Activated CD4-positive, alpha-beta T cell treated with anti-CD3 and anti-CD28 coated beads, Interleukin-2, amount 50 U/mL, for 1 hour (primary cell): ENCODE results near the gene CBLB.

Experiments used
- DNase-seq: peaks from one replicate; pipeline ENCODE4 v3.0.0-alpha.2; 2020

CBLB gene

GRCh38 chr3:105676621-105677300, 192.1 kb downstream of the CBLB start:
- DNase-seq, result no peak

GRCh38 chr3:105674437-105675065, 194.3 kb downstream of the CBLB start:
- DNase-seq, result no peak

GRCh38 chr3:105672996-105673395, 195.8 kb downstream of the CBLB start:
- DNase-seq, result no peak

- DNase-seq, result no peak
Measured at GRCh38 chr3:105662306-105662705, 206.5 kb downstream of the CBLB start.

GRCh38 chr3:105661461-105661860, 207.4 kb downstream of the CBLB start:
- no peak for DNase-seq

GRCh38 chr3:105656651-105657504, 211.9 kb downstream of the CBLB start:
- DNase-seq, result no peak

GRCh38 chr3:105653868-105654267, 214.9 kb downstream of the CBLB start:
- no peak for DNase-seq

- DNase-seq, result no peak
Measured at GRCh38 chr3:105653166-105653565, 215.6 kb downstream of the CBLB start.

GRCh38 chr3:105649480-105649879, 219.3 kb downstream of the CBLB start:
- DNase-seq, result no peak

- no peak for DNase-seq
Measured at GRCh38 chr3:105647047-105647446, 221.8 kb downstream of the CBLB start.

GRCh38 chr3:105639131-105639530, 229.7 kb downstream of the CBLB start:
- no peak for DNase-seq

- DNase-seq, result no peak
Measured at GRCh38 chr3:105634708-105635107, 234.1 kb downstream of the CBLB start.

GRCh38 chr3:105629718-105630117, 239.1 kb downstream of the CBLB start:
- no peak for DNase-seq

GRCh38 chr3:105626739-105627138, 242.1 kb downstream of the CBLB start:
- DNase-seq, result no peak

GRCh38 chr3:105622169-105622568, 246.6 kb downstream of the CBLB start:
- no peak for DNase-seq

GRCh38 chr3:105620236-105620635, 248.6 kb downstream of the CBLB start:
- no peak for DNase-seq

- DNase-seq, result no peak
Measured at GRCh38 chr3:105619651-105620050, 249.2 kb downstream of the CBLB start.

- DNase-seq, result no peak
Measured at GRCh38 chr3:105618556-105618955, 250.3 kb downstream of the CBLB start.

- DNase-seq, result no peak
Measured at GRCh38 chr3:105616374-105617121, 252.3 kb downstream of the CBLB start.

GRCh38 chr3:105615814-105616213, 253.0 kb downstream of the CBLB start:
- no peak for DNase-seq

GRCh38 chr3:105614288-105615030, 254.4 kb downstream of the CBLB start:
- DNase-seq, result no peak

- no peak for DNase-seq
Measured at GRCh38 chr3:105613120-105613519, 255.7 kb downstream of the CBLB start.
